Measurements from ENCODE around the gene BCDIN3D.

The BCDIN3D gene

GRCh38 chr12:49853671-49854070 is 10.8 kb upstream of the BCDIN3D start:
- no peak for DNase-seq

GRCh38 chr12:49847161-49847560 is 4.3 kb upstream of the BCDIN3D start:
- DNase-seq: no peak

GRCh38 chr12:49846032-49846431 is 3.1 kb upstream of the BCDIN3D start:
- no peak for DNase-seq

GRCh38 chr12:49843876-49844437 is 1.1 kb upstream of the BCDIN3D start:
- DNase-seq: no peak

DNA sequence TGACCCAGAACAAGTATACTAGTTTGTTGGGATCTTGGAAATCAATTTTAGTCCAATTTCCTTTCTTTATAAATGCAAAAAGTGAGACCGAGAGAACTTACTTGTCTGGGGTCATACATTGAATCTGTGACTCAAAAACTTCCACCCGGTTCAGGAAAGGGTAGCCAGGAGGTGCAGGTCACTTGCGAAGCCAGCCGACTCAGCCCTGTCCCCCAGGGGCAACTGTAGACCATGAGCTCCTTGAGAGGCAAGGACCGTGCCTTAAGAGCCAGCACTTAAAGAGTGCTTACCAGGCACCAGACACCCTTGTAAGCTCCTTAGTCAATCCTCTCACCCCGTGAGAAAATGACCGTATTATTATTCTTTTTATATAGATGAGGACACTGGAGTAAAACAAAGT is 505 bp upstream of the BCDIN3D start:
- no peak for DNase-seq

GRCh38 chr12:49838973-49839633 is 3.8 kb downstream of the BCDIN3D start:
- DNase-seq: peak; percentile 69

- DNase-seq: no peak
These were observed 10.0 kb downstream of the BCDIN3D start for GRCh38 chr12:49832836-49833421.

GRCh38 chr12:49831717-49832116 is 11.2 kb downstream of the BCDIN3D start:
- no peak for DNase-seq

- peak; percentile 92 for DNase-seq
These were observed 14.5 kb downstream of the BCDIN3D start, which contains the start of gene NCKAP5L for GRCh38 chr12:49828133-49829091. Gene NCKAP5L (minus strand): TSS chr12:49828413. CDS start chr12:49804044, 24,369 bp downstream.

GRCh38 chr12:49827401-49828099 is 15.4 kb downstream of the BCDIN3D start:
- DNase-seq: peak; percentile 24

DNA sequence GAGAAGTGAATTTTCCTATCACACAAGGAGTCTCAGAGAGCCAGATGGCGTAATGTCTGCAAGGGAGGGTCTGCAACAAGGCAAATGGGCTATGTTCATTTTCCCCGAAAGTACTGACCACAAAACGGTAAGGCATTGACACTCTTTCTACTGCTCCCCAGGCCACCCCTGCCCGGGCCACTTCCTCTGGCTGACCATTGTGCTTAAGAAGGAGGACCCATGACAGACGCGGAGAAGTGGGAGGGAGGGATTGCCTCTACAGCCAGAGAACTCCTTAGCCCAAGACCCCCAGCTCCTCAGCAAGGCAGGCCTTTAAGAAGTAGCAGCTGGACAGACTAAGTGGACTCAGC is 15.9 kb downstream of the BCDIN3D start:
- DNase-seq: no peak

DNA sequence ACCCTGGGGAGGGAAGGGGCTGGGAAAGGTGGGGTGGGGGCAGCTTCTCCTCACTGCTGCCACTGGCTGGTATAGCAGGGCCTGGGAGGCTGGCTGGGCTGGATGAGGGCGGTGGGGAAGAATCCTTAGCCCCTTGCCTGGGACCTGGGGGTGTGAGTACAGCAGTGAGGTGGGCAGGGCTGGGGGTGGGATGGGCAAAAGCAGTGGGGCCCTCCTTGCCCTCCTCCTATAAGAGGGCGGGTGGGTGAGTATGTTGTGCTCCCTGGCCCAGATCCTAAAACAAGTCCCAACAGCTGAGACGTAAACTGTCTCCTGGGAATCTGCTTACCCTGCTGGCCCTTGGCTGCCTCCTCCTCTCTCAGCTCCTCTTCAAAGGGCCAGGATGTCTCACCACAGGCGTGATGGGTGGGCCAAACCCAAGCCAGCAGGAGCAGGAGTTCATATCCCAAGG is 16.9 kb downstream of the BCDIN3D start:
- DNase-seq: no peak

DNA sequence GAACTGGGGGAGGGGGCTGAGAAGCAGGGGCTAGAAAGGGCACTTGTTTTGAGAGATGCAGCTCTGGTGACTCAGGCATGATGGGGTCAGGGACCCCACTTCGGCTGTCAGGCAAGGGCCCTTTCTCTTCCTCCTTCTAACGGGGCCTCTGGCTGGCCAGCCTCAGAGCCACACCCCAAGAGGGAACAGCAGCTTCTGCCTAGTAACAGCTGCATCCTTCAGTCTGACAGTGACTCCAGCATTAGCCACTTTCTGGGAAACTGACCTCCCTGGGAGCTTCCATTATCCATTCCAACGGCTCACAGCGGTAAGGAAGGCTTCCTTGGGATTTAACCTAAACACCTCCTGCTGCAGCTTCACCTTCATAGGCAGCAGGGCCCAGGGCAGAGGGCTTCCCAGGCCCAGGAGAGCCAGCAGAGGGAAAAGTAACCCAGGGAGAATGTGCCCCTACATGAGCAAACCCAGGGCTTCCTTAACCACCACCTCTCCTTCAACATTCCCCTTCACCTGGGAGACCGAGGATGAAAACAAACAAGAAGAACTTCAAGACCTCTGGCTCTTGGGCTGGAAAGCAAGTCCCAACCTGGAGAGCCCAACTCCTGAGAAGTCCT is 17.4 kb downstream of the BCDIN3D start:
- no peak for DNase-seq

DNA sequence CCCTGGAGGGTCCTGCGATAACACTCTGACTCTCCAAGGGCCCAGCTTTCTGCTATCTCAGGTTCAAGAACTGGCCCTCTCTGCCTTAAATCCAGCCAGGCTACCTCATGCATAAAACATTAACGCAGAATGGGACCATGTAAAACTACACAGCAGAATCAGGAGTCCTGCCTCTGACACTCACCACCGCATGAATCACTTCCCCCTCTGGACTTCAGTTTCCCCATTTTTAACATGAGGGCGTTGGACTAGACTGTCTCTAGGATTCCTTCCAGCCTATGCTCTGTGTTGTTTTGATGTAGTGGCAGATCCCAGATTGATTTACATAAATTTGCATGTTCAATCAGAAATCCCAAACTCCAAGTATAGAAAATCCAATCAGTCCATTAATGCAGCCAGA is 18.0 kb downstream of the BCDIN3D start:
- no peak for DNase-seq

DNA sequence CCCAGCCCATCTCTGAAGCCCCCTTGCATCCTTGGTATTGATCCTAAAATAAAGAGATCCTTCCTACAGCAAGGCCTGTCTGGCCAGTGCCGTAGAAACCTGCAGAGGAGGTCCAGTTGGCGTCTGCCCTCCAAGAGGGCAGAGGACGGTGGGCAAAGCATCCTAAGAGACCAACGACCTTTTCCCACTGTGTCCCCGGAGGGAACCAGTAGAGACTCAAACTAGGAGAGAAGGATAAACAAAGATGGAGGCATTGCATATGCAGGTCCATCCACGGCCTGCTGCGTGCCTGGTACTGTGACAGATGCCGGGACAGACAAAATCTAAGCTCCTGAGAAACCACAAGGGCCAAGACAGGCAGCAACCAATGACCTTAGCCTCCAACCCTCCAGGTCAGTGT is 18.5 kb downstream of the BCDIN3D start:
- no peak for DNase-seq

DNA sequence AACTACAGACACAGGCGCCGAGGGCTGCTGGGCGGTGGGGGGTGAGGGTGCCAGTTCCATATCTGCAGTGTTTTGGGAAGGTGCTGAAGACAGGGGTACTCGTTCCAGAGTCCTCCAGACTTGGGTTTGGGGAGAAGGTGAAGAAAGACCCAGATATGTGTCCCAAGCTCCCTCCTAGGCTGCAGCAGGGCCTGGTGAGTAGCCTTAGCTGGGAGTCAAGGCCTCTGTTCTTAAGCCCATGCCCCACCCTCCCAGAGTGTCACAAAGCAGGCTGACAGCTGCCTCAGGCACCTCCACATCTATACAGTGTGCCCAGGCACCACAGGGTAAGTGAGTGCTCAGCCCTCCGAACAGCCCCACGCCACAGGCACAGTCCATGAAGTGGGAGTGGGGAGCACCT is 19.0 kb downstream of the BCDIN3D start:
- no peak for DNase-seq

- no peak for DNase-seq
These were observed 19.6 kb downstream of the BCDIN3D start for GRCh38 chr12:49823350-49823749.

GRCh38 chr12:49821373-49822287 is 21.3 kb downstream of the BCDIN3D start:
- DNase-seq: no peak

- no peak for DNase-seq
These were observed 23.1 kb downstream of the BCDIN3D start for GRCh38 chr12:49819786-49820185.

- no peak for DNase-seq
These were observed 24.5 kb downstream of the BCDIN3D start for GRCh38 chr12:49818241-49818895.

- no peak for DNase-seq
These were observed 29.8 kb downstream of the BCDIN3D start for GRCh38 chr12:49813131-49813530.
